HG03521 (cell line): Measurements from ENCODE around the gene FRMPD3.

Experiments
- ATAC-seq: cut with Tn5 transposase; IDR thresholded peaks from one replicate; pipeline ENCODE4 v1.9.1; 2021; ENCODE audit warnings: mild to moderate bottlenecking, moderate library complexity; ENCODE audit not compliant: unreplicated experiment

The FRMPD3 gene

DNA sequence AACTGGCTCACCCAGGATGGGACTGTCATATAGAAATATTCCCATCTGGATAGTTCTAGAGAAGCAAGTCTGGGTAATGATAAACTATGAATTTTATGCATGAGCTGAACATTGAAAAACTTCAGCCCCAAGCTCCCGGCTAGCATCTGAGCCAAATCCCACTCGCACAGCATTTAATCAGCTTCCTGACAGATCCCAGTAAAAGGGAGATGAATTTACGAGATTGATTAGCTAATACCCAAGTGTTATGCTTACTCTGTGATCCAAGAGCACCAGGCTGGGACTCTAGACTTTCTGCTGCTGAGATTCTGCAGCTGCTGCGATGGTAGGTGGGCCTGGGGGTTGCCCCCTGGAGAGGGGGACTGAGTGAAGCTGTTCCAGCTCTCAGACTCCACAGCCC is 28.0 kb downstream of the FRMPD3 start:
- no peak for ATAC-seq

DNA sequence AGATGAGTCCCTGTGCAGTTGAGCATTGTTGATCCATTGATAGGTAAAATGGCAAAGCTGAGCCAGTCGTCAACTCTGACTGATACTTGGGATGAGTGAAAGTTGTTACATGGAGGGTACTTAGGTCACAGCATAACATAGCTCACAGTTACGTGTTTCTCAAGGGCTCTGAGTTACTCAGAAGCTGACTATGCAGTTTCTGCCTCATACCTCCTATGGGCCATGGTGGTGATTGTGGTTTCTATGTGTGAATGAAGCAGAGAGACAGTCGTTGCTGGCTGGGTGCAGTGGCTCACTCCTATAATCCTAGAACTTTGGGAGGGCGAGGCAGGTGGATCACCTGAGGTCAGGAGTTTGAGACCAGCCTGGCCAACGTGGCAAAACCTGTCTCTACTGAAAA is 30.8 kb downstream of the FRMPD3 start:
- no peak for ATAC-seq

DNA sequence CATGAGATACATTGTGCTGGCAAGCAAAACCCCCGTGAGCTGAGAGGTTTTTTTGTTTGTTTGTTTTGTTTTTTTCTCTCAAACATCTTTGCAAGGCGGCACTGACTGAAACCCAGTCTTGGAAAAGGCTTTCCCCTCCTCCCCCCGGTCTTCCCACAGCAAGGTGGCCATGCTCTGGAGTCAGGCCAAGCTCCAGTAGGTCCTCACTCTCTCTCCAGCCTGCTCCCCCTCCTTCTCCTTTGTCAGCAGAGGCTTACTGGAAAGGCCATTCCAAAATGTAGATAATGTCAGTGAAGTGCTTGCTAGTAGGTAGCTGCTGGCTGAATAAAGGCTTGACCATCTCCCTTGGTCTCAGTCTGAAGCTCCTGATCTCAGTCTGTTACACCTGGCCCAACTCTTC is 32.6 kb downstream of the FRMPD3 start:
- no peak for ATAC-seq

DNA sequence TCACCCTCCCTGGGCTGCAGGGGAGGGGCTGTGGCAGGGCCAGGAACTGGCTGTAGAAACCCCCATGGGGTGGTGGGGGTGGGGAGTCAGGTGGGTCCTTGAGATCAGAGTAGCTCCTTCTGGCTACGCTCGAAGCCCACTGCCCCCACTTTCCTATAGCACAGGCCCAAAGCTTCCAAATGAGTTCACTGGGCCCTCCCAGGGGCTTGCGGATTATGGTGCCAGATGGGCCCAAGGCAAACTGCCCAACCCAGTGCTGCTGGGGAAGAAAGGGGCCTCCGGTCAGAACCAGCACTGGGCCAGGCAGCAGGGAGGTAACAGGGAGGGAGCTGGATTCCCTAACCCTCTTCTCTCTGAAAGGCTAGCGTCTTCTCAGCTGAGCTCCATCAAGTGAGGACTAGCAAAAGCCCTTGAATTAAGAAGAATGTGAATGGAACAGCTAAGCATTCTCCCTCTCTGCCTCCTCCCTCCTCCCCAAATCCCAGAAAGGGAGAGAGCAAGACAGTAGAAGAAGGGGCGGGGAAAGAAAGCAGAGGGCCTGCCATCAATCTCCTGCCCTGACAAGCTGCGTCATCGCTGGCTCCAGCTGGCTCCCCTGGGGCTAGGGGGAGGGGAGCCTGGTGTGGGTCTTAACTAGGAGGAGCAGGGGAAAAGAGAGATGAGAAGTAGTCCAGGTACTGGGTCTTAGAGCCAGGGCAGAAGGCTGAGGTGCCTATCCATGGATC is 34.7 kb downstream of the FRMPD3 start:
- no peak for ATAC-seq

DNA sequence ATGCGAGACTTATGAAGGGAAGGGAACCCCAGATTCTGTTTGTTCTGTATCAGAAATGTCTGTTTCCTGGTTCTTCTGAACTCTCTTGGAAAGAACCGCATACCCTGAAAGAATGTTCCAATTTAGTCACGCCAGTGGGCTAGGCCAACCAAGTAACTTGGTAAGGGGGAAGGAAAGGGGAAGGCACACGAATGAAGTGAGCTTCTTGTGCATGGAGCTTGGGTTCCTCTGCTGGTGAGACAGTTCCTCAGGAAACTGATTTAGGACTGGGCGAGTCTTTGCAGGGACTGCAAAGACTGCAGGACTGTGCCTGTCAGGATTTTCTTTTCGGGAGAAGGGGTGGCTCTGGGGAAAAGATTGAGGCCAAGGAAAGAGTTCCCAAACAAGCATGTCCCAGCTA is 35.6 kb downstream of the FRMPD3 start:
- ATAC-seq, result no peak

DNA sequence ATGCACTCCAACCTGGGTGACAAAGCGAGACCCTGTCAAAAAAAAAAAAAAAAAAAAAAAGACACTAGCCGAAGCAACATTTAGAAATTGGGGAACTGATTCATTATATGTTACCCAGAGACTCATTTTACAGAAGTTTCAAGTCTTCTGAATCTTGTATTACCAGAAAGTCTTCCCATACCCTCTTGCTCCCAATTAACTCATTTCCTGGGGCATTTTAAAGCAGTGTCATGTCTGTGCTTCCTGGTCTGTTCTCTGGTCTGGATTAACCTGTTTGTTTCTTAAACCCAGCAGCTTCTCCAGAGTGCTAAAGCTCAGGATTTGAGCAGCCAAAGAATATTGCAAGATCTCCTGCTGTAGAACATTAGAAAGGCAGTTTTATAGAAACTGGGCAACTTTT is 43.7 kb downstream of the FRMPD3 start:
- ATAC-seq, result no peak

DNA sequence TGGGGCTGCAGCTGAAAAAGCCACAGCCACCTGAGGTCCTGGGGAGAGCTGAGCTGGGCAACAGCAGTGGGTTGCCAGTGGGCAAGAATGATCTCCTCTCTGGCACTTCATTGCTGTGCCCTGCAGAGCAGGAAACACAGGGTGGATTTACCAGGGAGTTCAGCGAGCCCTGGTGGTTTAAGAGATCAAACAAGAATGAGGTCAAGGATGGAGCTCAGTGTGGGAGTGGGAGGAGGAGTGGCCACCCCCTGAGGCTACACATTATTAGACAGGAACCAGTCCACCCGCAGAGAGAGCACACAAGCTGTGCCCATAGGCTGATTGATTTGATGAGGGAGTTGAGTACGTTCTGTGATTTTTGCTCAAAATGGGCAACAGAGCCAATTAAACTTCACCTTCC is 47.3 kb downstream of the FRMPD3 start:
- no peak for ATAC-seq
